BE2C (cell line): Measurements from ENCODE around the gene TREM1.
A peak's percentile ranks its signal among the peaks of the same experiment; 100 is the strongest.

ENCODE experiments used
- DNase-seq: peaks from one replicate; pipeline ENCODE4 v3.0.0-alpha.2; 2020
- H3K27me3 ChIP-seq: fragments of 250-450 bp; sonication (Bioruptor Pico); 2 replicates; pipeline ENCODE4 v1.5.1; 2020; ENCODE audit warnings: mild to moderate bottlenecking
- H3K36me3 ChIP-seq: fragments of 250-450 bp; sonication (Bioruptor Pico); 2 replicates; pipeline ENCODE4 v1.5.1; 2020; ENCODE audit warnings: mild to moderate bottlenecking
- H3K4me1 ChIP-seq: fragments of 250-450 bp; sonication (Bioruptor Pico); 2 replicates; pipeline ENCODE4 v1.5.1; 2020
- H3K4me3 ChIP-seq: 2 replicates; pipeline ENCODE4 v1.5.1; 2011; ENCODE audit warnings: low read depth, low read length
- H3K9me3 ChIP-seq: fragments of 250-450 bp; sonication (Bioruptor Pico); 2 replicates; pipeline ENCODE4 v1.5.1; 2020
- TF ChIP-seq, protein P1 (sequence below): IDR thresholded peaks from 2 replicates; pipeline ENCODE4 v1.5.1; 2012; ENCODE audit warnings: mild to moderate bottlenecking, low read depth, low read length

TREM1 gene

DNA sequence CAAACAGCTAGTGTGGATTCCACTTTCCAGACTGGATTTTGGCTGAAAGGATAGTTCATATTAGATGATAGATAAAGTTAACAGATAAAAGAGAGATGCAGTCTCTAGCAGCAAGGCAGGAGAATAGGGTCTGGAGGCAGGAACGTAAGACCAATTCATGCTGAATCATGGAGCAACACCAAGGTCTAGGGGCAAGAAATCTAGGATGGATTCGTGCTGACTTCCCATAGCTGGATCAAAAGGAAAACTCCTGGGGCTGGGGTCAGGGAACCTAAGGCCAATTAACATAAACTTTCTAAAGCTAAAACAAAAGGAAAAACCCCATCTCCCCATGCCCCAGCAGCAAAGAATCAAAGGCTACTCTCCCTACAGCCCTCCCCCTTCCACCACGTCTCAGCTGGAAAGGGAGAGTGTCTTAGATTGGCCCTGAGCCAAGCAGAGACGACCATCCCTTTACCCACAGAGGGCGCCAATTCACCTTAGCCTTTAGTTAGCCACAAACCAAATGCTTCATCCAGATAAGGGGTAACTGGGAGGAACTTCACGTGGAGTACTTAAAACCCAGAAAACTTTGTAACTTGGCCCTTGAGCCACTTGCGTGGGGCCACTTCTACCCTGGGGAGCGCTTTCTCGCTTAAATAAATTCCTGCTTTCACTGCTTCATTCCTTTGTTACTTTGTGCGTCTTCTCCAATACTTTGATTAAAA, 7.6 kb downstream of the TREM1 start:
- Histone ChIP-seq H3K9me3 (no peaks in the 10 kb centered on the region), H3K4me3 (no peak overlapping the region), H3K4me1 (no peaks in the 10 kb centered on the region), H3K36me3 (no peaks in the 10 kb centered on the region), H3K27me3 (peaks cover 12% of the 10 kb centered on the region)
- peak; percentile 73 for DNase-seq
- TF ChIP-seq, protein P1, sequence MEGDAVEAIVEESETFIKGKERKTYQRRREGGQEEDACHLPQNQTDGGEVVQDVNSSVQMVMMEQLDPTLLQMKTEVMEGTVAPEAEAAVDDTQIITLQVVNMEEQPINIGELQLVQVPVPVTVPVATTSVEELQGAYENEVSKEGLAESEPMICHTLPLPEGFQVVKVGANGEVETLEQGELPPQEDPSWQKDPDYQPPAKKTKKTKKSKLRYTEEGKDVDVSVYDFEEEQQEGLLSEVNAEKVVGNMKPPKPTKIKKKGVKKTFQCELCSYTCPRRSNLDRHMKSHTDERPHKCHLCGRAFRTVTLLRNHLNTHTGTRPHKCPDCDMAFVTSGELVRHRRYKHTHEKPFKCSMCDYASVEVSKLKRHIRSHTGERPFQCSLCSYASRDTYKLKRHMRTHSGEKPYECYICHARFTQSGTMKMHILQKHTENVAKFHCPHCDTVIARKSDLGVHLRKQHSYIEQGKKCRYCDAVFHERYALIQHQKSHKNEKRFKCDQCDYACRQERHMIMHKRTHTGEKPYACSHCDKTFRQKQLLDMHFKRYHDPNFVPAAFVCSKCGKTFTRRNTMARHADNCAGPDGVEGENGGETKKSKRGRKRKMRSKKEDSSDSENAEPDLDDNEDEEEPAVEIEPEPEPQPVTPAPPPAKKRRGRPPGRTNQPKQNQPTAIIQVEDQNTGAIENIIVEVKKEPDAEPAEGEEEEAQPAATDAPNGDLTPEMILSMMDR: peak; percentile 65

DNA sequence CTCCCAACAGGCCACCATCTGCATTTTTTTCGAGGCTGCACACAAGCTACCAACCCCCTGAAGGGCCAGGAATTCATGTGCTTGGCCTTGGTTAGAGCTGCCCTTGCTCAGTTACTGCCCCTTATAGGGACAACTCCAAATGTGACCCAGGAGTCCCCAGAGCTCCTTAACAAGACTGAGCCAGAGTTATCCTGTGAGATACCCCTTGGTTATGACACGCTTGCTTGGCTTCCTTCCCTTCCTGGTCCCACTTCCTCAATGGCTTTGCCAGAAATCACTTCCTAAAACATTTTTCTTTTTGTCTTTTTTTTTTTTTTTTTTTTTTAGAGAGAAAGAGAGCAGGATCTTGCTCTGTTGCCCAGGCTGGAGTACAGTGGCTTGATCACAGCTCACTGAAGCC, 8.9 kb downstream of the TREM1 start:
- peaks cover 12% of the 10 kb centered on the region for H3K27me3 ChIP-seq
- DNase-seq: no peak
- TF ChIP-seq, protein P1: no peak
- H3K4me3 ChIP-seq: no peak overlapping the region
- no peaks in the 10 kb centered on the region for H3K36me3 ChIP-seq
- H3K9me3 ChIP-seq: no peaks in the 10 kb centered on the region
- no peaks in the 10 kb centered on the region for H3K4me1 ChIP-seq

DNA sequence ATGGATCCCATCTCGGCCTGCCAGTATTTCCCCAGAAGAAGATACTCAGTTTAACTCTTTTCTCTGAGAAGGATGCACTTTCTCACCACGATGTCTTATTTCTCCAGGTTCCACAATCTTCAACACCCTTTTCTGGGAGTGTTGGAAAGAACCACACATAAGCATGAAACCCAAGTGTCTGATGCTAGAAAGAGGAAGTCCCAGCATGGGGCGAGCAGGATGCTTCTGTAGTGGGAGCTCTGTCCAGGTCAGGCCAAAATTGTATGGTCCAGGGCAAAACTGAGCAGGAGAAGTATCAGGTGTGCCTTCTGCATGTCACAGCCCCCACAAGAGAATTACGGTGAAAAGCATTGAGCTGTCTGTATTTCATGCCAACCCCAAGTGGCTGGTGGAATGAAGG, 11.0 kb downstream of the TREM1 start:
- H3K27me3 ChIP-seq: peaks cover 12% of the 10 kb centered on the region
- no peak for DNase-seq
- no peaks in the 10 kb centered on the region for H3K4me1 ChIP-seq
- H3K4me3 ChIP-seq: no peak overlapping the region
- no peaks in the 10 kb centered on the region for H3K36me3 ChIP-seq
- H3K9me3 ChIP-seq: no peaks in the 10 kb centered on the region
- TF ChIP-seq, protein P1: no peak

DNA sequence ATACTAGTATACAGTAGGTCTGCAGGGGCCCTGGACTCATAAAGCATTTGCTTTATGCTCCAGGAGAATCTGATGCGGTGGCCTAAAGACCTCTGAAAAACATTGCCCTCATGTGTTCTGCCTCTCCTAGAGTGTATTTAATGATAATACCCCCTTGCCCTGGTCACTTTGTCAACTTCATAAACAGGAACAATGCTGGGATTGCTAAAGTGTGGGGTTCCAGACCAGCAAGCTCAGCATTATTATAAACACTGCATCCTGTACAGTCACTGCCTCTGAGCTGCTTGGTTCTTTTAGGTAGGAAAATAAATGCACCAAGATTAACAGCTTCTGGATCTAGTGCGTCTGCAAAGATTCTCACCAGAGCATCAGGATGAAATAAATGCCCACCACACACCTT, 12.2 kb downstream of the TREM1 start:
- H3K36me3 ChIP-seq: no peaks in the 10 kb centered on the region
- H3K4me1 ChIP-seq: no peaks in the 10 kb centered on the region
- no peak for DNase-seq
- no peaks in the 10 kb centered on the region for H3K9me3 ChIP-seq
- H3K27me3 ChIP-seq: peaks cover 12% of the 10 kb centered on the region
- TF ChIP-seq, protein P1: no peak
- no peak overlapping the region for H3K4me3 ChIP-seq

DNA sequence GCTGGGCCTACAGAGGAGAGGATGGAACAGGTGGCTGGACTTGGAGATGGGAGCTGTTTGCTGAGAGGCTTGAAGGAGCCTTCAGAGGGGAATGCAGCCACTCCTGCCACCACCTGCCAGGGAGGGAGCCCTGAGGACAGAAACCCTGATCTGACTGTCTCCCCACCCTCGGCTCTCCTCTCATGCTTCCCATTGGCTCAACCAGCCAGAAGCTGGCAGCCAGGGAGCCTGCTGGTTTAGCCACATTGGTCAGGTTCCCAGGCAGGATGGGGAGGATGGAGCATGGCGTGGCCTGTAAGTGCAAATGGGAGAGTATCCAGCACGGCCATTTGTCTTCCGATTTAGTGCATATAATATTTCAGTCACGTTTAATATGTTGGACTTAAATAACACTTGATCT, 12.8 kb downstream of the TREM1 start:
- H3K9me3 ChIP-seq: no peaks in the 10 kb centered on the region
- TF ChIP-seq, protein P1: no peak
- H3K27me3 ChIP-seq: peaks cover 12% of the 10 kb centered on the region
- no peaks in the 10 kb centered on the region for H3K36me3 ChIP-seq
- DNase-seq: no peak
- no peak overlapping the region for H3K4me3 ChIP-seq
- no peaks in the 10 kb centered on the region for H3K4me1 ChIP-seq

DNA sequence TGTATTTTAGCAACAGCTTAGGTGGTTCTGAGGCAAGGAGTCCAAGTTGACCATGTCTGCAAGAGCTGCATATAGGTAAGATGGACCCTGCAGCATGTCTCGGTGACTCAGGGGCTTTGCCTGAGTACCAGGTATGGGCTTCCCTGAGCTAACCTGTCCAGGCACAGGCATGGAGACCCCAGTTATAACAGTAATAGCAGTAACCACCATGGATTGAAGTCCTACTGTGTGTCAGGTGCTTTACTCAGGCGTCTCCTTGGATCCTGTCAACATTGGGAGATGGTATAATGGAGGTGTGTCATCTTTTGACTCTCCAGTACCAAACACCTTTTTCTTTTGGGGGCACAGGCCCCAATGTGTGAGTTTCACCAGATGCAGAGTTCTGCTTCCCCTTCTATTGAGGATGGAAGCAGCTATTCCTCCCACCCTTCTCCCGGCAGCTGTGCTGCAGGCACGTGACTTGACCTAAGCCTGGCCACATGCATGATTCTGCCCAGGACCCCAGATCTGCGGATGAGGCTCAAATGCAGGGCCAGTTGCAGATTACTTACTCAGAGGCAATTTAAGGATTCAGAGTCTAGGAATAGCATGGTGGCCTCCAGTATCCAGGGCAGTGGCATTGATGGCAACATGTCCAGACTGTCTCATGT, 13.8 kb downstream of the TREM1 start:
- H3K9me3 ChIP-seq: no peaks in the 10 kb centered on the region
- H3K36me3 ChIP-seq: no peaks in the 10 kb centered on the region
- no peak for DNase-seq
- no peaks in the 10 kb centered on the region for H3K4me1 ChIP-seq
- H3K27me3 ChIP-seq: peaks cover 12% of the 10 kb centered on the region
- H3K4me3 ChIP-seq: no peak overlapping the region
- TF ChIP-seq, protein P1: no peak
